ENCODE measurements around the gene ANXA4. TPM values are rescaled to one million over a fixed set of nuclear protein-coding genes. Genes with fewer than 3 reads are reported as not detected.

ANXA4 gene
- polyA plus RNA-seq, 1 of the 3 experiments (the other 2 are of a cell fraction), result 137 TPM

GRCh38 chr2:69835666-69836065, 93.7 kb downstream of the ANXA4 start (continued):
- TF ChIP-seq USF1 (IDR thresholded peaks at IDR 0.05; ENCODE audit: borderline replicate concordance, low read depth), result no peak
- no peak for TF ChIP-seq ELF1 (IDR thresholded peaks at IDR 0.05)
- no peak for TF ChIP-seq TCF12 (IDR thresholded peaks at IDR 0.05)
- TF ChIP-seq EP300 (IDR thresholded peaks at IDR 0.05; ENCODE audit: borderline replicate concordance in 1 of 2, low read depth in 1 of 2, low read length in 1 of 2), result no peak

- H3K79me2 ChIP-seq (ENCODE audit: insufficient read depth), result peaks cover 55% of the 10 kb centered on the region
- peaks cover 25 to 29% of the 10 kb centered on the region in 2 experiments for H3K36me3 ChIP-seq (replicated peaks in 1 of 2; ENCODE audit: control insufficient read depth in 1 of 2, insufficient read depth in 2 of 2, low read length in 1 of 2)
- TF ChIP-seq FOSL2 (IDR thresholded peaks at IDR 0.05; ENCODE audit: borderline replicate concordance, low read depth), result no peak
- TF ChIP-seq RAD21 (IDR thresholded peaks at IDR 0.05; ENCODE audit: low read length), result no peak
- TF ChIP-seq TCF12 (IDR thresholded peaks at IDR 0.05), result no peak
- TF ChIP-seq TEAD4 (IDR thresholded peaks at IDR 0.05; ENCODE audit: borderline replicate concordance, insufficient read depth), result no peak
- TF ChIP-seq RXRA (IDR thresholded peaks at IDR 0.05; ENCODE audit: borderline replicate concordance, low read depth), result no peak
- TF ChIP-seq GATA2 (CRISPR knock-in tag; IDR thresholded peaks at IDR 0.05), result no peak
- TF ChIP-seq USF1 (IDR thresholded peaks at IDR 0.05; ENCODE audit: borderline replicate concordance, low read depth), result no peak
- no peak for TF ChIP-seq REST (IDR thresholded peaks at IDR 0.05; ENCODE audit: low read depth, low read length)
- TF ChIP-seq YY1 (IDR thresholded peaks at IDR 0.05; ENCODE audit: low read depth), result no peak
- TF ChIP-seq RFX5 (IDR thresholded peaks at IDR 0.05; ENCODE audit: low read length), result no peak
- TF ChIP-seq ZBTB33 (IDR thresholded peaks at IDR 0.05; ENCODE audit: borderline replicate concordance, low read depth), result no peak
- no peak for TF ChIP-seq TAF1 (IDR thresholded peaks at IDR 0.05; ENCODE audit: borderline replicate concordance, low read depth, low read length)
- no peak for TF ChIP-seq CTCF (IDR thresholded peaks at IDR 0.05)
- no peak for TF ChIP-seq FOXJ3 (CRISPR knock-in tag; IDR thresholded peaks at IDR 0.05)
- TF ChIP-seq SIN3A (IDR thresholded peaks at IDR 0.05; ENCODE audit: borderline replicate concordance, low read depth, low read length), result no peak
- no peak for TF ChIP-seq MEF2A (IDR thresholded peaks at IDR 0.05; ENCODE audit: borderline replicate concordance, low read depth)
- no peak for TF ChIP-seq ELF1 (IDR thresholded peaks at IDR 0.05)
- TF ChIP-seq POLR2AphosphoS5 (IDR thresholded peaks at IDR 0.05; ENCODE audit: low read depth, low read length), result no peak
- 68% methylated on average over 5 of the region's 5 CpGs for WGBS (ENCODE audit: low lambda C conversion rate)
- H3K4me2 ChIP-seq, result no peak overlapping the region
- DNase-seq, result no peak
- no peak overlapping the region for H3K4me3 ChIP-seq (ENCODE audit: low read depth in 2 of 2, low read length in 1 of 2)
- H3K4me1 ChIP-seq (ENCODE audit: control insufficient read depth in 1 of 2, insufficient read depth in 2 of 2, low read depth in 1 of 2, low read length in 1 of 2), result peaks cover 3 to 4% of the 10 kb centered on the region in 2 experiments
- H4K20me1 ChIP-seq (ENCODE audit: insufficient read depth), result no peaks in the 10 kb centered on the region
- no peaks in the 10 kb centered on the region for H3F3A ChIP-seq (replicated peaks; ENCODE audit: insufficient read depth)
- CTCF ChIA-PET, result interaction anchor here (0.7 to 2.3 kb wide), 5 partner anchors 18 to 1494 kb away, joined by 3 to 15 read pairs (median 3); no protein-coding TSS in a partner anchor
- H3K9me2 ChIP-seq, result no peaks in the 10 kb centered on the region
- H3K9me3 ChIP-seq, result no peaks in the 10 kb centered on the region
- H3K9ac ChIP-seq, result no peak overlapping the region
- no peak overlapping the region; a peak in 1 of 4 replicates for H3K27ac ChIP-seq (ENCODE audit: low read depth in 2 of 2, low read length in 1 of 2)
- H3K27me3 ChIP-seq (ENCODE audit: insufficient read depth), result no peaks in the 10 kb centered on the region
- POLR2A ChIA-PET, result no interaction called here
- no peak overlapping the region for H2AFZ ChIP-seq (ENCODE audit: low read depth)
Measured at GRCh38 chr2:69836316-69836715, 94.4 kb downstream of the ANXA4 start.

Data from SK-N-SH (cell line).